Measurements from ENCODE around the gene EVPL.
"Not testable (repeated sequence)": the region's sequence is repeated elsewhere in the genome, so short reads cannot be mapped to it uniquely, and the experiment has no call there.

EVPL gene

GRCh38 chr17:76027159-76027839 is at the start of gene EVPL:
Gene EVPL (minus strand): TSS chr17:76027306. CDS start chr17:76027198, 108 bp downstream.
- DNase-seq (ENCODE audit: low read depth in 2 of 2, low spot score in 1 of 2) = no peak

GRCh38 chr17:76076146-76076764 is 49.1 kb upstream of the EVPL start:
- no peak for DNase-seq (ENCODE audit: low read depth in 2 of 2, low spot score in 1 of 2)

GRCh38 chr17:76075364-76076145 is 48.4 kb upstream of the EVPL start:
- no peak for DNase-seq (ENCODE audit: low read depth in 2 of 2, low spot score in 1 of 2)

GRCh38 chr17:76074390-76075363 is 47.6 kb upstream of the EVPL start, which contains the start of gene GALR2:
Gene GALR2 (plus strand): TSS chr17:76074781. CDS start chr17:76074884, 103 bp downstream.
- DNase-seq (ENCODE audit: low read depth in 2 of 2, low spot score in 1 of 2) = no peak

- DNase-seq (ENCODE audit: low read depth in 2 of 2, low spot score in 1 of 2) = peak; percentile 62 to 75
Measured at GRCh38 chr17:76072148-76072858, 45.2 kb upstream of the EVPL start, which contains the start of gene SRP68. Gene SRP68 (minus strand): TSS chr17:76072517. CDS start chr17:76072491, 26 bp downstream.

GRCh38 chr17:76071531-76072147 is 44.5 kb upstream of the EVPL start:
- DNase-seq (ENCODE audit: low read depth in 2 of 2, low spot score in 1 of 2) = no peak

- DNase-seq (ENCODE audit: low read depth in 2 of 2, low spot score in 1 of 2) = no peak
Measured at GRCh38 chr17:76065775-76066174, 38.7 kb upstream of the EVPL start.

- no peak for DNase-seq (ENCODE audit: low read depth in 2 of 2, low spot score in 1 of 2)
Measured at GRCh38 chr17:76063875-76064546, 36.9 kb upstream of the EVPL start.

- not testable (repeated sequence) for DNase-seq (ENCODE audit: low read depth in 2 of 2, low spot score in 1 of 2)
Measured at GRCh38 chr17:76058264-76058663, 31.2 kb upstream of the EVPL start.

GRCh38 chr17:76056882-76057281 is 29.8 kb upstream of the EVPL start:
- DNase-seq (ENCODE audit: low read depth in 2 of 2, low spot score in 1 of 2) = no peak

- DNase-seq (ENCODE audit: low read depth in 2 of 2, low spot score in 1 of 2) = no peak
Measured at GRCh38 chr17:76054112-76054476, 27.0 kb upstream of the EVPL start.

GRCh38 chr17:76053246-76054111 is 26.4 kb upstream of the EVPL start:
- no peak for DNase-seq (ENCODE audit: low read depth in 2 of 2, low spot score in 1 of 2)

- DNase-seq (ENCODE audit: low read depth in 2 of 2, low spot score in 1 of 2) = no peak
Measured at GRCh38 chr17:76051561-76051960, 24.5 kb upstream of the EVPL start.

GRCh38 chr17:76050538-76051467 is 23.7 kb upstream of the EVPL start:
- no peak for DNase-seq (ENCODE audit: low read depth in 2 of 2, low spot score in 1 of 2)

- no peak for DNase-seq (ENCODE audit: low read depth in 2 of 2, low spot score in 1 of 2)
Measured at GRCh38 chr17:76049836-76050537, 22.9 kb upstream of the EVPL start.

- DNase-seq (ENCODE audit: low read depth in 2 of 2, low spot score in 1 of 2) = no peak
Measured at GRCh38 chr17:76049239-76049638, 22.1 kb upstream of the EVPL start.

Data from stimulated activated CD8-positive, alpha-beta memory T cell treated with anti-CD3 and anti-CD28 coated beads, Interleukin-4, amount 100 ng/mL, for 1 hour (primary cell).